GM12873 (cell line): ENCODE results near the gene NEDD8.

Experiments used
- TF ChIP-seq, protein P1 (sequence below): IDR thresholded peaks from 2 replicates; pipeline ENCODE4 v1.5.1; 2012; ENCODE audit warnings: low read depth, mild to moderate bottlenecking, moderate library complexity, low read length, control low read depth; ENCODE audit not compliant: insufficient read depth; ENCODE audit errors: missing control alignments

Gene NEDD8

DNA sequence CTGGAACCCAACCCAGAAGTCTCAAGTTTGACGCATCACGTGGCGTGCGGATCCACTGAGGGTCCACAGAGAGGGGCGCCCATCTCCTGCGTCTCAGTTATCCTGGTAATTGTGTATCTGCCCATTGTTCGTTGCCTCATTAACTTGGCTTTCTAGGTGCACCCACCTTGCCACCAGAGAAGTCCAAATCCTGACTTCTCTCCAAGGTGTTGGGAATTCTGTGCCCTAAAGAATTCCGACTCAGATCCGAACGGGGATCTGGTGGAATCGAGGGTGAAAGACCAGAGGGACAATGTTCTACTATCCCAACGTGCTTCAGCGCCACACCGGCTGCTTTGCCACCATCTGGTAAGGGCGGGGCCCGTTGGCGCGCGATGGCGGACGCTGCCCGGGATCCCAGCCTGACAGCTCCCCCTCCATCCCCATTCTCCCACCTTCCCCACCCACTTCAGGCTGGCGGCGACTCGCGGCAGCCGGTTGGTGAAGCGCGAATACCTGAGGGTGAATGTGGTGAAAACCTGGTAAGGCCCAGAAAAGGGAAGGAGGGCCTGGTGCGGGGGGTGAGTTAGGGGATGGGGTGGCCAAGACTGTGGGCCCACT lies 59.8 kb downstream of the NEDD8 start:
- TF ChIP-seq, protein P1, sequence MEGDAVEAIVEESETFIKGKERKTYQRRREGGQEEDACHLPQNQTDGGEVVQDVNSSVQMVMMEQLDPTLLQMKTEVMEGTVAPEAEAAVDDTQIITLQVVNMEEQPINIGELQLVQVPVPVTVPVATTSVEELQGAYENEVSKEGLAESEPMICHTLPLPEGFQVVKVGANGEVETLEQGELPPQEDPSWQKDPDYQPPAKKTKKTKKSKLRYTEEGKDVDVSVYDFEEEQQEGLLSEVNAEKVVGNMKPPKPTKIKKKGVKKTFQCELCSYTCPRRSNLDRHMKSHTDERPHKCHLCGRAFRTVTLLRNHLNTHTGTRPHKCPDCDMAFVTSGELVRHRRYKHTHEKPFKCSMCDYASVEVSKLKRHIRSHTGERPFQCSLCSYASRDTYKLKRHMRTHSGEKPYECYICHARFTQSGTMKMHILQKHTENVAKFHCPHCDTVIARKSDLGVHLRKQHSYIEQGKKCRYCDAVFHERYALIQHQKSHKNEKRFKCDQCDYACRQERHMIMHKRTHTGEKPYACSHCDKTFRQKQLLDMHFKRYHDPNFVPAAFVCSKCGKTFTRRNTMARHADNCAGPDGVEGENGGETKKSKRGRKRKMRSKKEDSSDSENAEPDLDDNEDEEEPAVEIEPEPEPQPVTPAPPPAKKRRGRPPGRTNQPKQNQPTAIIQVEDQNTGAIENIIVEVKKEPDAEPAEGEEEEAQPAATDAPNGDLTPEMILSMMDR, result no peak

DNA sequence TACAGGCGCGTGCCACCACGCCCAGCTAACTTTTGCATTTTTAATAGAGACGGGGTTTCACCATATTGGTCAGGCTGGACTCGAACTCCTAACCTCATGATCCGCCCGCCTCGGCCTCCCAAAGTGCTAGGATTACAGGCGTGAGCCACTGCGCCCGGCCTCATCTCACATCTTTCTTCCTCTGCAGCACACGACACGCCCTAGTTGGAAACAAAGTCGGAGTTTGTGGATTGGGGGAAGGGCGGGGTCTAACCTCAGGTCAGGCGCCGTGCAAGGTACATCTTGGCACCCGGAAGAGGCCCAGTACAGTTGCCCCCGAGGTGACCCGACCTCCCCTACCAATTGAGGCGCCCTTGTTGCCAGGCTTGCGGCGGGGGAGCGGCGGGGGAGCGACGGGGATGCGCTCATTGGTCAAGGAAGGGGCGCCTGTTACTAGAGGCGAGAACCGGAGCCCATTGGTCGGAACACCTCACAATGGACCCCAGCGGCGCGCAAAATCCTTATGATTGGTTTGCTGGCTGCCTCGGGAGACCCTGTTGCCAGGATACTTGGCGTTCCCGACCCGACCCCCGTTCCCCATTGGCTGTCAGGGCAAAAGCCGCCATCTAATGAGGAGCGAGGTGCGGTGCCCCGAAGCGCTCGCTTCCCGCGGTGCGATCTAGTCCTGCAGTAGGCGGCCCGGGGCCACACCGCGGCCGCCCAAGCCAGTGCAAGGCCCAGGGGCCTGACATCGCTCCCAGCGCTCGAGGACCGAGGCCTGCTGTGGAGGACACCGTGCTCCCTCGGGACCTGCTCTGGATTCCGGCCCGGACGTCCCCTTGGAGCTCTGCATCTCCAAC lies 60.5 kb downstream of the NEDD8 start, which contains the start of gene REC8:
Gene REC8 (plus strand): TSS at position 659 of the 839 bp plus-strand sequence. CDS start 473 bp downstream, outside the sequence.
- TF ChIP-seq, protein P1, result peak; percentile 2

DNA sequence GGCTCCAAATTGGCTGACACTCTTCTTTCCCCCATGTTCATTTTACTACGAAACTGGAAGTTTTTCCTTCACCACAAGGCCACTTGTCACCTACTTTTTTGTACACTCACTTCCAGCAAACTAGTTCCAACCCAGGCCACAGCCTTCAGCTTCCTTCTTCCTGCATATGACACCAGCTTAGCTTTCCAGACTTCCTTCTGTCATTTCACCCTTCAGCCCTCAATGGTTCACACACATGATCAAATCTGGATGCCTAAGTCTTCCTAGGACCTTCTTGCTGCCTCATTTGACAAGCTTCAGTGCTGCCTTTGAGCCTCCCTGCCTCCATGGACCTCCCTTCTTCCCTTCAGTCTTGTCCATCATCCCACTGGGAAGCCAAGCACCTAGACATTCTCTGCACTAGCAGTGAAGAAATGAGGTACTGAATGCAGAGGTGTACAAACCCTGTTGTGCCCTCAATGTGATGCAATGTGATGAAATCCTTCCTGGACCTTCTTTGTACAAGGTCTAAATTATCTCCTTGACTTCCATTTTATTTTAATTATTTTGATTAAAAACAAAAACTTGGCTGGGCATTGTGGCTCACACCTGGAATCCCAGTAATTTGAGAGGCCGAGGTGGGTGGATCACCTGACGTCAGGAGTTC lies 64.6 kb downstream of the NEDD8 start:
- TF ChIP-seq, protein P1, result no peak
